CD4-positive, alpha-beta T cell treated with Interleukin-17A for 1 hour (primary cell): ENCODE measurements around the gene FGFR4.
"Not testable (repeated sequence)": the region's sequence is repeated elsewhere in the genome, so short reads cannot be mapped to it uniquely, and the experiment has no call there.

ENCODE experiments used
- DNase-seq: peaks from one replicate; pipeline ENCODE4 v3.0.0-alpha.2; 2020

Gene FGFR4

DNA sequence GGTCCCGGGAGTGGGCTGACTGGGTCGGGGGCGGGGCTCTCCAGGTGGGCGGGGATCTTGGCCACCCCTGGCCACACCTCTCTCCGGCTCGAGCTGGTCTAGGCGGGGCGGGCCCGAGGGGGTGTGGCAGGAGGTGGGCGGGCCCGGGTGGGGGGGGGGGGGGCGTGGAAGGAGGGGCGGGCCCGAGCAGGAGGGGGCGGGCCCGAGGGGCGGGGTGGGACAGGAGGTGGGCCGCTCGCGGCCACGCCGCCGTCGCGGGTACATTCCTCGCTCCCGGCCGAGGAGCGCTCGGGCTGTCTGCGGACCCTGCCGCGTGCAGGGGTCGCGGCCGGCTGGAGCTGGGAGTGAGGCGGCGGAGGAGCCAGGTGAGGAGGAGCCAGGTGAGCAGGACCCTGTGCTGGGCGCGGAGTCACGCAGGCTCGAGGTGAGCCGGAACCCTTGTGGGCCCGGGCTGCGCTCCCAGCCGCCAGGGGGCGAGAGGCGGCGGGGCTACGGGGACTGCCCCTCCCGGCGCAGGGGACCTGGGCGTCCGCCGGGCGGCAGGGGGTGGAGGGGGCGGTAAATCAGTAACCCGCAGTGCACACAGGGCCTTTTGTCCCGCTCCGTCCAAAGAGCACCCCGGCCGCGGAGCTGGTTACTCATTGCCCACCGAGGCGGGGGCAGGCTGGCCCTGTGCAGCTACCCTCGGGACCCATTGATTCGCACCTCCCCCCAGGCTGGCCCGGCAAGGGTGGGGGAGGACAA is at the start of gene FGFR4:
TSS of gene FGFR4 (plus strand) at position 262 of the 744 bp plus-strand sequence. CDS start 2,688 bp downstream, outside the sequence.
- DNase-seq, result peak; percentile 71

GRCh38 chr5:177036921-177037320 is 49.8 kb upstream of the FGFR4 start:
- DNase-seq, result no peak

DNA sequence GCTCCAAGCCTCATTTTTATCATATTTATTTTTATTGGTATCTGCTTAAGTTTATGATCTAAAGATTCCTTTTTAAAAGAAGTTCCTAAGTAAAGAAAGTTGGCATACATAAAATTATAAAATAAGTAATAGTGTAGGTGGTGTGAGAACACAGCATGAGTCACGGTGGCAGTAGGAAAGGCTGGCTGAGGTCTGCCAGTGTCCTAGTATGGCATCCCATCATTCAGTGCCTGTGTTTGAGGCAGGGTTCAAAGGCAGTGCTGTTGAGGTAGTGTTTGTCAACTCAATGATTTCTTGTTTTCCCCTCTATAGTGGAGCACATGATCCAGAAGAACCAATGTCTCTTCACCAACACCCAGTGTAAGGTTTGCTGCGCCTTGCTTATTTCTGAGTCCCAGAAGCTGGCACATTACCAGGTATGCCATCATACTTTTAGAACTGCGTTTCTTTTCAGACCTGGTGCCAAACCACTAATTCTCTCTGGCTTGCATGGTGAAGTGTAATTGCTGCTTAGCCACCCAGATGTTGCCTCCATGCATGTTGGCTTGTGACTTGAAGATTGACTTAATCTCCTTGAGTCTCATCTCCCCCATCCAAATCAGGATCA is 45.8 kb upstream of the FGFR4 start:
- no peak for DNase-seq

DNA sequence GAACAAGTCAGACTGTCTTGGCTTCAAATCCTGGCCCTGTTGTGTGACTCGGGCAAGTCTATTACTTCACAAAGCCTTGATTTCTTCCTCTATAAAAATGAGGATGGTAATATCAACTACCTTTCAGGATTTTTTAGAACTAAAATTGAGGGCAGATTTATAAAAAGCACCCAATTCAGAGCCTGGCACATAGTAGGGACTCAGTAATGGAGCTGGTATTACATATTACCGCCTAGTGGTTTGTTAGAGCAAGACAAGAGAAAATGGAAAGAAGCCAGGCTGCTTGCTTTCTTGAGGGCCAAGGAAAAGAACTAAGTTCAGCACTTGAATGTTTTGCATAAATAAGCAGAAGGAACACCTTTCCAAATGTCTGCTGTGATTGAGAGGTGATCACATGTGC is 44.8 kb upstream of the FGFR4 start:
- DNase-seq, result no peak

DNA sequence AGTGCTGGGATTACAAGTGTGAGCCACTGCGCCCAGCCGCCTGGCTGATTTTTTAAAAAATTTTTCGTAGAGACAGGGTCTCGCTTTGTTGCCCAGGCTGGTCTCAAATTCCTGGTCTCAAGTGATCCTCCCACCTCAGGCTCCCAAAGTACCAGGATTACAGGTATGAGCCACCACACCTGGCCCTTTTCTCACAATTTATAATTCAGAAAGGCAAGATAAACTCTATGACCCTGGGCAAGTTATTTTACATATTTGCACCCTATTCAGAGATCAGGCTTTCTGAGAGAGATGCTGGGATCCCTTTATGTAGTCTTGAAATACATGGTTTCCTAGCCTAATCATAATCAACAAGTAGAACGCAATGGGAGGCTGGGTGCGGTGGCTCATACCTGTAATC is 43.6 kb upstream of the FGFR4 start:
- no peak for DNase-seq

GRCh38 chr5:177043958-177044357 is 42.8 kb upstream of the FGFR4 start:
- no peak for DNase-seq

DNA sequence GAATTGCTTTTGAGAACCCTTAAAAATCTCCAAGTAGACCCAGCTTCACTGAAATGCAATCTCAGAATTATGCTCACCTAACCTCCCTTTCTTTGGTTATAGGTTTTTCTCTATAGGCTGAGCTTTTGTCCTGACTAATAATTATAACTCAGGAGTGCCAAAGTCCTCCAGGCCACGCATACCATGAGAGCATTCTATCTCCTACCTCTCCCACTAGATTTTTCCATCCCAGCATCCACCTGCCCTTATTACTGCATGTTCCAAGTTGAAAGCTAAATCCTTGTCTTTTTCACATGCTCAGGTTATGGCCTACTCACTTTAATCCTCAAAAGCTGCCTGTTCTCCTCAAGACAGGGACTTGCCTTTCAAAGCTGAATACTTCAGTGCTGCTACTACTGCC is 42.1 kb upstream of the FGFR4 start:
- no peak for DNase-seq

GRCh38 chr5:177045631-177046030 is 41.1 kb upstream of the FGFR4 start:
- no peak for DNase-seq

- DNase-seq, result not testable (repeated sequence)
Observed at GRCh38 chr5:177048531-177048930, 38.2 kb upstream of the FGFR4 start.

DNA sequence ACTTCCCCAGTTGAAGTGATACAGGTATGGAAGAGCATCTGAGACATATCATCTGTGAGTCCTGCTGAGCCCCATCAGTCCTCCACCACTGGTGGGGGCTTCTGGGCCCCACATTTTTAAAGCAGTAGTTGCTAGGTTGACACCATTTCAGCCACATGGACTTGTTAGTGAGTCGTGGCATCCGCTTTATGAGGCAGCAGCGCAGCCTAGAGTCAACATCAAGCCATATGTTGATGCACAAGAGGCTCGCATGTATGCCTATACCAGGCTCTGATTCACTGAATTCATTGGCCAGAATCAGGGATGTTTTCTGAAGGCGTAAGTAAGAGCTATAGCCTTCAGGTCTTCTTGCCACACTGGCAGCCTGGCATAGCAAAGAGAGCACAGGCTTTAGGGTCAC is 37.4 kb upstream of the FGFR4 start:
- DNase-seq, result no peak

- no peak for DNase-seq
Observed at GRCh38 chr5:177064500-177065277, 22.0 kb upstream of the FGFR4 start.

DNA sequence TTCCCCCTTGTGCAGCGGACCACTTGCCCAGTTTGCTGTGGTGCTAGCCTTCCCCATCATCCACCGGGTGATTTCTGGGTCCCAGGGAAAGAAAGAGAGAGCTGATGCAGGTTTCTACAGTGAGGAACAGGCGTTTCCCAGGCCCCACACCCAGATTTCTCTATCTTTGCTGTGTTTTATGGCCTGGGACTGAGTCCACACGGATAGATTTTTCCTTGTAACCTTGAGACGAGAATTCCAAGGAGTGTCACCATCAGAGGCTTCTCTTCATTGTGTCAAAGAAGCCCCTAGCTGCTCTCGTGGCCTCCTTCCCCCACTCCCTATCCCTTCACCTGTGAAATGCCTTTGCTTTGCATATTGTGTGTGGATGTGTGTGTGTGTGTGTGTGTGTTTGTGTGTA is 21.2 kb upstream of the FGFR4 start:
- DNase-seq, result no peak

- DNase-seq, result no peak
Observed at GRCh38 chr5:177066224-177066623, 20.5 kb upstream of the FGFR4 start.

DNA sequence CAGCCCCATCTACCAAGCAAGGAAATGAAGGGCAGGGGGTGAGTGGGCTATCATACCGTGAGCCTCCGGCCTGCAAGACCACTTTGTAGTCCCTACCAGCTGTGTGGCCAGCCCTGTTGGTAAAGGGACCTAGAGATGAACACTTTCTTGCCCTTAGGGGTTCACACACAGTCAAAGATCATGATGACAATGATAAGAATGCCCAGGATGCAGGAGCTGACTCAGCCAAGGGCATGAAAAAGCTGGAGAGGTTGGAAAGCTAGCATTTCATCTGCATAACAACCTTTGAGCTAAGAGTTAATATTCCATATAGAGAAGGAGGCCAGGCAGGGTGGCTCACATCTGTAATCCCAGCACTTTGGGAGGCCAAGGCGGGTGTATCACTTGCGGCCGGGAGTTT is 19.2 kb upstream of the FGFR4 start:
- no peak for DNase-seq

DNA sequence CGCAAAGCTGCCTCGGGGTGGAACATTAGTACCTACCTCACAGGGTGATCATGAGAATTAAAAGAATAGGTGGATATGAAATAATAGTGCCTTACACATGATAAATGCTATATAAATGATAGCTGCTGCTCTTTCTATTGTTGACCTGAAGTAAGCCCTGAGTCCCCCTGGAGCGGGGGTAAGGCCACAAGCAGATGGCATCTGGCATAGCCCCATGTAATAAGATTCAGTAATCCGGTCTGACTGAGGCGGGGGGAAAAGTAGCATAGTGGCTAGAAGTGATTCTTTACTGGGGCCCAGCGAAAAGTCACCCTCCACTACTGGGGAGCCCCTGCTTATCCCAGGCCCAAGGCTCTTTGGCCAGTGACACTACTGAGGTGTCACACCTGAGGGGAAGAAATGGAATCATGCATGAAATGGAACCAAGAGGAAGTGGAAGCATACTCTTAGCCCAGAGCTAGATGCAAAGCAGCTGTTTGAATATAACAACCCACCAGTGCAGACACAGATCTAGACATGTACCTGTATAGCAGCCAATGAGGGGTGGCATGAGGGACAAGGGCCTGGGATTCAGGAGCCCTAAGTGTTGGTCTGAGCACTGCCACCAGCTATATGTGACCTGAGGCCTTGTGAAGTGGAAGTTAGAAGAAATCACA is 16.1 kb upstream of the FGFR4 start:
- DNase-seq, result no peak

DNA sequence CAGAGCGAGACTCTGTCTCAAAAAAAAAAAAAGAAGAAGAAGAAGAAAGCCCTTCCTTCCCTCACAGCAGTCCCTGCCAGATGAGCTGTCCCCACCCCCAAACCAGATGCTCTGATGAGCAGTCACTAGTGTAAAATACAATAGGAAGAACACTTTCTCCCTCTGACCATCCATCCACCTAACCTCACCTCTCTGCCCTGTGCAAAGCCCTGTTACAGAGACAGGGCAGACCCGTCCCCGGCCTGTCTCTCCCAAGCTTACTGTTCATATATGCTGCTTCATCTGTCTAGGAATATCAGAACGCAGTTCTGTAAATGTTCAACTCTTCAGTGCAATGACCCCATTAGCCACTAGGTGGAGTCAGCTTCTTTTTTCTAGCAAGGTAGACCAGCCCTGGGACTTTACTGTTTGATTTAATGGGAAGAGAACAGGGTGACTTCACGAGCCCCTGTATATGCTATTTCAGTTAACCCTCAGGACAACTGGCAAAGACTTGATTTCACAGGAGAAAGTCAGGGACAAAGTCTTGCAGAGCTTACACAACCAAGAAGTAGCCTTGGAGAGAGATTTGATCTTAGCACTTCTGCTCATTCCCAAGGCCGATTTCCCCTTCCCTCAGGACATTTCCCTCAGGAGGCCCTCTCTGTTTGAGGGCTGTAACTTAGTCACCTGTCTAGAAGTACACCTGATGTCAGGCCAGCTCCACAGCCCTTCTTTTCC is 14.9 kb upstream of the FGFR4 start:
- DNase-seq, result peak; percentile 77

GRCh38 chr5:177077335-177077734 is 9.4 kb upstream of the FGFR4 start:
- no peak for DNase-seq

DNA sequence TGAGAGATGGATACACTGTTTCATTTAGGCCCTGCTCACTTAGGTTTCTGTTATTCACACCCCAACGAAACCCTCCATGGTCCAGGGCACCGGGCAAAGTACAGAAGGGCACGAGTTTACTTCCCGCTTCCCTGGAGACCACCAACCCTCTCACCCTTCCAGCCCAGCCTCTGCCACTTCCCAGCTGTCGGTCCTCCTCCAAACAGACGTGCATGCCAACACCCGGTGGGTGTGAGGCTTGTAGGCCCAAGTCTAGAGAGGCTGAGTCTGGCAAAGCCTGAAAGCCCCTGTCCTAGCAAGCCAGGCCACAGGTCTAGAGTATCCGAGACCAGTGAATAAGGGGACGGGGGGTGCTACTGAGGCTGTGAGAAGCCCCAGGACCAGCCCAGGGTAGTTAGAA is 7.1 kb upstream of the FGFR4 start:
- no peak for DNase-seq

DNA sequence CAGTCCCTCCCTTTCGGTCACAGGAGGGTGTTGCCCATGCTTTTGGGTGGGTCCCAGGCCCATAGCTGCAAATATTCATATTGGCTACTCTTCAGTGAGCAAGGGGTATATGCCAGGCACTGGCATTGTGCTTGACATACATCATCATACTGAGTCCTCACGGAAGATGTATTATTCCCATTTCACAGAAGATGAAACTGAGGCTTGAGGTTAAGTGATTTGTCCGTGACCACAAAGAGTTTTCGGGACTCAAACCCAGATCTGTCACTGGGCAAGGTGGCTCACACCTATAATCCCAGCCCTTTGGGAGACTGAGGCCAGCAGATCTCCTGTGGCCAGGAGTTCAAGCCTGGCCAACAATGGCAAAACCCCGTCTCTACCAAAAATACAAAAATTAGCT is 6.5 kb upstream of the FGFR4 start:
- no peak for DNase-seq

DNA sequence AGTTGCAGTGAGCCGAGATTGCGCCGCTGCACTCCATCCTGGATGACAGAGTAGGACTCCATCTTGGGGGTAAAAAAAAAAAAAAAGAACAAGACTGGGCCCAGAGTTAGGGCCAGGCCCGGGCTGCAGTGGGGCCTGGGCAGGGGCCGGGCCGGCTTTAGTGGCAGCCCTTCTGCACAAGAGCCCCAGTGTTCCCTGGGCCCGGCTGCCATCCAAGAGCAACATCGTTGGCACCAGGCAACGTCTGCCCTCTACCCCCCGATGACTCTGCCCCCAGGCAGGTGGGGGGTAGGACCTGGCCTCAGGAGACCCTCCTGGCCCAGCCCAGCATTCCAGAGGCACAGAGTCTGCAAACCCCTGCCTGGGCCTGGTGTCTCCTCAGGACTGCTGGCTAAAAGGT is 4.9 kb upstream of the FGFR4 start:
- DNase-seq, result no peak

GRCh38 chr5:177083357-177083756 is 3.4 kb upstream of the FGFR4 start:
- DNase-seq, result no peak

DNA sequence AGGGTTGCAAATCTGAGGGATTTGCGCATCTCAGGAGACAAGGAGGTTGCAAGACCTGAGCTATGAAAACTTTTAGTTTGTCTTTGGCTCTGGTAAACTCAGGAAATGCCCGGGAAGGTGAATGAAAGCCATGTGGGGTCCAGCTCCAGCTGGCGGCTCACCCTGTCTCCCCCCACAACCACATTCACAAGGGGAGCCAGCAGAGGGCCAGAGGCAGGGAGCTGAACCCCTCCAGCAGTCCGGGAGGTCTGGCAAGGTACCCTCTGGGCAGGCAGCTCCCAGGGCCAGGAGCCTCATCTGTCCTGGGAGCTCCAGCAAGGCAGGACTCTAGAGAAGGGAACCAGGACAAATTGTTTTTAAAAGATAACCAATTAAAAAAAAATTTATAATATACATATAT is 2.5 kb upstream of the FGFR4 start:
- no peak for DNase-seq
